Measurements from ENCODE around the gene MRTO4. TPM values are rescaled to one million over a fixed set of nuclear protein-coding genes. Genes with fewer than 3 reads are reported as not detected.

The MRTO4 gene
- total and polyA plus RNA-seq, 4 donors, result 9.5 to 11.1 (median 10.2) TPM

- WGBS, result 98% methylated on average over 11 of the region's 11 CpGs
Observed at GRCh38 chr1:19222573-19222972, 29.0 kb upstream of the MRTO4 start.

GRCh38 chr1:19222979-19223824 is 28.4 kb upstream of the MRTO4 start:
- no peak for DNase-seq (ENCODE audit: low spot score)
- Histone ChIP-seq H3K9ac (ENCODE audit: low read depth in 1 of 2, low read length in 2 of 2) (no peak overlapping the region), H3K9me3 (ENCODE audit: control insufficient read depth in 4 of 4, low read length in 3 of 4) (no peaks in the 10 kb centered on the region), H3K27ac (ENCODE audit: low read depth in 1 of 2, low read length in 2 of 2) (no peak overlapping the region), H3K4me3 (ENCODE audit: low read depth in 1 of 3, low read length in 3 of 3) (no peak overlapping the region), H3K27me3 (ENCODE audit: control insufficient read depth in 4 of 4, insufficient read depth in 4 of 4, low read length in 3 of 4) (no peaks in the 10 kb centered on the region), H3K4me1 (ENCODE audit: control insufficient read depth in 4 of 4, insufficient read depth in 4 of 4, low read length in 3 of 4) (no peaks in the 10 kb centered on the region), H3K36me3 (ENCODE audit: control insufficient read depth in 4 of 4, insufficient read depth in 3 of 4, low read depth in 1 of 4, low read length in 3 of 4) (peaks cover 16 to 82% (median 60%) of the 10 kb centered on the region in 4 donors)
- 84% methylated on average over 15 of the region's 15 CpGs for WGBS
- TF ChIP-seq, protein P1, sequence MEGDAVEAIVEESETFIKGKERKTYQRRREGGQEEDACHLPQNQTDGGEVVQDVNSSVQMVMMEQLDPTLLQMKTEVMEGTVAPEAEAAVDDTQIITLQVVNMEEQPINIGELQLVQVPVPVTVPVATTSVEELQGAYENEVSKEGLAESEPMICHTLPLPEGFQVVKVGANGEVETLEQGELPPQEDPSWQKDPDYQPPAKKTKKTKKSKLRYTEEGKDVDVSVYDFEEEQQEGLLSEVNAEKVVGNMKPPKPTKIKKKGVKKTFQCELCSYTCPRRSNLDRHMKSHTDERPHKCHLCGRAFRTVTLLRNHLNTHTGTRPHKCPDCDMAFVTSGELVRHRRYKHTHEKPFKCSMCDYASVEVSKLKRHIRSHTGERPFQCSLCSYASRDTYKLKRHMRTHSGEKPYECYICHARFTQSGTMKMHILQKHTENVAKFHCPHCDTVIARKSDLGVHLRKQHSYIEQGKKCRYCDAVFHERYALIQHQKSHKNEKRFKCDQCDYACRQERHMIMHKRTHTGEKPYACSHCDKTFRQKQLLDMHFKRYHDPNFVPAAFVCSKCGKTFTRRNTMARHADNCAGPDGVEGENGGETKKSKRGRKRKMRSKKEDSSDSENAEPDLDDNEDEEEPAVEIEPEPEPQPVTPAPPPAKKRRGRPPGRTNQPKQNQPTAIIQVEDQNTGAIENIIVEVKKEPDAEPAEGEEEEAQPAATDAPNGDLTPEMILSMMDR (IDR thresholded peaks at IDR 0.05; ENCODE audit: low read depth, low read length, missing input control), result no peak
- TF ChIP-seq HNF4G (IDR thresholded peaks at IDR 0.05) (no peak), FOXA2 (IDR thresholded peaks at IDR 0.05) (no peak), GABPA (IDR thresholded peaks at IDR 0.05 in 1 of 2, conservative IDR thresholded peaks at IDR 0.05 in 1 of 2) (no peak), TAF1 (conservative IDR thresholded peaks at IDR 0.05) (no peak)

More at GRCh38 chr1:19222573-19222972, 29.0 kb upstream of the MRTO4 start:
- Histone ChIP-seq H3K9ac (ENCODE audit: low read depth in 1 of 2, low read length in 2 of 2) (no peak overlapping the region), H3K27ac (ENCODE audit: low read depth in 1 of 2, low read length in 2 of 2) (no peak overlapping the region), H3K4me1 (ENCODE audit: control insufficient read depth in 4 of 4, insufficient read depth in 4 of 4, low read length in 3 of 4) (no peaks in the 10 kb centered on the region), H3K27me3 (ENCODE audit: control insufficient read depth in 4 of 4, insufficient read depth in 4 of 4, low read length in 3 of 4) (no peaks in the 10 kb centered on the region), H3K9me3 (ENCODE audit: control insufficient read depth in 4 of 4, low read length in 3 of 4) (no peaks in the 10 kb centered on the region), H3K4me3 (ENCODE audit: low read depth in 1 of 3, low read length in 3 of 3) (no peak overlapping the region), H3K36me3 (ENCODE audit: control insufficient read depth in 4 of 4, insufficient read depth in 3 of 4, low read depth in 1 of 4, low read length in 3 of 4) (peaks cover 16 to 89% (median 61%) of the 10 kb centered on the region in 4 donors)
- DNase-seq (ENCODE audit: low spot score), result no peak
- TF ChIP-seq, protein P2, sequence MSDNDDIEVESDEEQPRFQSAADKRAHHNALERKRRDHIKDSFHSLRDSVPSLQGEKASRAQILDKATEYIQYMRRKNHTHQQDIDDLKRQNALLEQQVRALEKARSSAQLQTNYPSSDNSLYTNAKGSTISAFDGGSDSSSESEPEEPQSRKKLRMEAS (IDR thresholded peaks at IDR 0.05), result no peak
- no peak for TF ChIP-seq HNF4G (IDR thresholded peaks at IDR 0.05)
- TF ChIP-seq SP1 (IDR thresholded peaks at IDR 0.05), result no peak
- no peak for TF ChIP-seq HNF4A (conservative IDR thresholded peaks at IDR 0.05)
- no peak for TF ChIP-seq RXRA (IDR thresholded peaks at IDR 0.05)
- TF ChIP-seq FOXA2 (IDR thresholded peaks at IDR 0.05), result no peak
- TF ChIP-seq, protein P3, sequence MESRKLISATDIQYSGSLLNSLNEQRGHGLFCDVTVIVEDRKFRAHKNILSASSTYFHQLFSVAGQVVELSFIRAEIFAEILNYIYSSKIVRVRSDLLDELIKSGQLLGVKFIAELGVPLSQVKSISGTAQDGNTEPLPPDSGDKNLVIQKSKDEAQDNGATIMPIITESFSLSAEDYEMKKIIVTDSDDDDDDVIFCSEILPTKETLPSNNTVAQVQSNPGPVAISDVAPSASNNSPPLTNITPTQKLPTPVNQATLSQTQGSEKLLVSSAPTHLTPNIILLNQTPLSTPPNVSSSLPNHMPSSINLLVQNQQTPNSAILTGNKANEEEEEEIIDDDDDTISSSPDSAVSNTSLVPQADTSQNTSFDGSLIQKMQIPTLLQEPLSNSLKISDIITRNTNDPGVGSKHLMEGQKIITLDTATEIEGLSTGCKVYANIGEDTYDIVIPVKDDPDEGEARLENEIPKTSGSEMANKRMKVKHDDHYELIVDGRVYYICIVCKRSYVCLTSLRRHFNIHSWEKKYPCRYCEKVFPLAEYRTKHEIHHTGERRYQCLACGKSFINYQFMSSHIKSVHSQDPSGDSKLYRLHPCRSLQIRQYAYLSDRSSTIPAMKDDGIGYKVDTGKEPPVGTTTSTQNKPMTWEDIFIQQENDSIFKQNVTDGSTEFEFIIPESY (IDR thresholded peaks at IDR 0.05), result no peak
- no peak for TF ChIP-seq YY1 (IDR thresholded peaks at IDR 0.05)
- TF ChIP-seq ATF3 (IDR thresholded peaks at IDR 0.05), result no peak
- TF ChIP-seq, protein P4, sequence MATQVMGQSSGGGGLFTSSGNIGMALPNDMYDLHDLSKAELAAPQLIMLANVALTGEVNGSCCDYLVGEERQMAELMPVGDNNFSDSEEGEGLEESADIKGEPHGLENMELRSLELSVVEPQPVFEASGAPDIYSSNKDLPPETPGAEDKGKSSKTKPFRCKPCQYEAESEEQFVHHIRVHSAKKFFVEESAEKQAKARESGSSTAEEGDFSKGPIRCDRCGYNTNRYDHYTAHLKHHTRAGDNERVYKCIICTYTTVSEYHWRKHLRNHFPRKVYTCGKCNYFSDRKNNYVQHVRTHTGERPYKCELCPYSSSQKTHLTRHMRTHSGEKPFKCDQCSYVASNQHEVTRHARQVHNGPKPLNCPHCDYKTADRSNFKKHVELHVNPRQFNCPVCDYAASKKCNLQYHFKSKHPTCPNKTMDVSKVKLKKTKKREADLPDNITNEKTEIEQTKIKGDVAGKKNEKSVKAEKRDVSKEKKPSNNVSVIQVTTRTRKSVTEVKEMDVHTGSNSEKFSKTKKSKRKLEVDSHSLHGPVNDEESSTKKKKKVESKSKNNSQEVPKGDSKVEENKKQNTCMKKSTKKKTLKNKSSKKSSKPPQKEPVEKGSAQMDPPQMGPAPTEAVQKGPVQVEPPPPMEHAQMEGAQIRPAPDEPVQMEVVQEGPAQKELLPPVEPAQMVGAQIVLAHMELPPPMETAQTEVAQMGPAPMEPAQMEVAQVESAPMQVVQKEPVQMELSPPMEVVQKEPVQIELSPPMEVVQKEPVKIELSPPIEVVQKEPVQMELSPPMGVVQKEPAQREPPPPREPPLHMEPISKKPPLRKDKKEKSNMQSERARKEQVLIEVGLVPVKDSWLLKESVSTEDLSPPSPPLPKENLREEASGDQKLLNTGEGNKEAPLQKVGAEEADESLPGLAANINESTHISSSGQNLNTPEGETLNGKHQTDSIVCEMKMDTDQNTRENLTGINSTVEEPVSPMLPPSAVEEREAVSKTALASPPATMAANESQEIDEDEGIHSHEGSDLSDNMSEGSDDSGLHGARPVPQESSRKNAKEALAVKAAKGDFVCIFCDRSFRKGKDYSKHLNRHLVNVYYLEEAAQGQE (IDR thresholded peaks at IDR 0.05), result no peak
